HCT116 (cell line): ENCODE measurements around the gene IRF3. TPM values are rescaled to one million over a fixed set of nuclear protein-coding genes. Genes with fewer than 3 reads are reported as not detected.

Source experiments
- ATAC-seq: fragments of 200-7000 bp; cut with Tn5 transposase; 2 replicates; pipeline ENCODE4 v1.9.1; 2020; ENCODE audit warnings: mild to moderate bottlenecking, moderate library complexity
- BruUV-seq: library from RNA; stranded (reverse); fragments of 400-500 nt; replicated peaks from 2 replicates; lab custom pipeline; 2021; lab: Mats Ljungman, UMichigan
- CTCF ChIA-PET: fragments of 300-600 bp; sonication (Branson Sonifier 250); formaldehyde crosslinking; loops from one replicate; lab custom pipeline; 2021; ENCODE audit warnings: antibody characterized with exemption; lab: Charles Lee
- POLR2A ChIA-PET: fragments of 300-600, 350-600 bp; sonication (Branson Sonifier 250); formaldehyde crosslinking; loops from one replicate; lab custom pipeline; 2021; ENCODE audit warnings: antibody characterized with exemption; lab: Charles Lee
- RAD21 ChIA-PET, 2 experiments: fragments of 300-600 bp; sonication (Branson Sonifier 250); formaldehyde crosslinking; loops; one replicate each; lab custom pipeline; 2023; ENCODE audit warnings: low total read pairs in 2 of 2; ENCODE audit not compliant: uncharacterized antibody in 2 of 2, unreplicated experiment in 2 of 2, low non-redundant PET in 1 of 2; lab: Charles Lee
- DNase-seq: peaks from one replicate; pipeline ENCODE4 v3.0.0-alpha.2; 2010; ENCODE audit warnings: low read depth, low spot score
- H2AFZ ChIP-seq: fragments of 200-600 bp; shearing (Covaris generic), sonication (generic); 2 replicates; pipeline ENCODE4 v1.6.1; 2017; ENCODE audit warnings: low read depth, mixed run types, mixed read lengths, antibody characterized with exemption, low read length; ENCODE audit not compliant: poor library complexity, severe bottlenecking
- H3K27ac ChIP-seq: 2 replicates; pipeline ENCODE4 v1.5.1; 2012; ENCODE audit warnings: low read depth, low read length
- H3K27me3 ChIP-seq: fragments of 200-600 bp; sonication (generic); 2 replicates; pipeline ENCODE4 v1.6.1; 2016; ENCODE audit warnings: mixed run types, low read length, mixed read lengths; ENCODE audit not compliant: insufficient read depth
- H3K36me3 ChIP-seq, 2 experiments: fragments of 200-500 bp in 1 of 2; fragments of 200-600 bp in 1 of 2; sonication (Bioruptor generic) in 1 of 2; sonication (generic) in 1 of 2; 2 replicates each; pipeline versions ENCODE4 v1.5.1 to v1.6.1; 2014 to 2016; ENCODE audit warnings: low read length in 2 of 2, inconsistent platforms in 1 of 2, mixed read lengths in 1 of 2, mixed run types in 1 of 2; ENCODE audit not compliant: insufficient read depth in 2 of 2, control insufficient read depth in 1 of 2
- H3K4me1 ChIP-seq, 2 experiments: fragments of 200-600 bp in 1 of 2; sonication (generic) in 1 of 2; 2 replicates each; pipeline versions ENCODE4 v1.5.1 to v1.6.1; 2012 to 2017; ENCODE audit warnings: low read length in 2 of 2, inconsistent platforms in 1 of 2, mild to moderate bottlenecking in 1 of 2, mixed read lengths in 1 of 2, mixed run types in 1 of 2, moderate library complexity in 1 of 2; ENCODE audit not compliant: insufficient read depth in 2 of 2, control insufficient read depth in 1 of 2
- H3K4me2 ChIP-seq: fragments of 200-600 bp; sonication (generic); 2 replicates; pipeline ENCODE4 v1.6.1; 2017; ENCODE audit warnings: mixed run types, low read length, mixed read lengths
- H3K4me3 ChIP-seq, 2 experiments: fragments of 200-600 bp in 1 of 2; sonication (generic) in 1 of 2; replicated peaks in 1 of 2; 2 replicates each; pipeline ENCODE4 v1.5.1; 2011 to 2016; ENCODE audit warnings: low read length in 2 of 2, control low read depth in 1 of 2, low read depth in 1 of 2, mild to moderate bottlenecking in 1 of 2, mixed read lengths in 1 of 2, mixed run types in 1 of 2
- H3K79me2 ChIP-seq: fragments of 200-600 bp; sonication (generic); 2 replicates; pipeline ENCODE4 v1.6.1; 2017; ENCODE audit warnings: mild to moderate bottlenecking, mixed run types, low read length, moderate library complexity, mixed read lengths; ENCODE audit not compliant: insufficient read depth
- H3K9ac ChIP-seq: fragments of 200-600 bp; sonication (generic); 2 replicates; pipeline ENCODE4 v1.6.1; 2016; ENCODE audit warnings: low read length, mixed read lengths
- H3K9me2 ChIP-seq: fragments of 200-600 bp; sonication (generic), shearing (Covaris generic); 2 replicates; pipeline ENCODE4 v1.6.1; 2017; ENCODE audit warnings: mixed run types, mild to moderate bottlenecking, moderate library complexity; ENCODE audit not compliant: insufficient read depth
- H3K9me3 ChIP-seq, 2 experiments: fragments of 200-500 bp in 1 of 2; fragments of 200-600 bp in 1 of 2; sonication (Bioruptor generic) in 1 of 2; sonication (generic) in 1 of 2; 2 replicates each; pipeline ENCODE4 v1.6.1; 2014 to 2017; ENCODE audit warnings: low read length in 2 of 2, mixed read lengths in 2 of 2, inconsistent platforms in 1 of 2, low read depth in 1 of 2, mild to moderate bottlenecking in 1 of 2, mixed run types in 1 of 2, moderate library complexity in 1 of 2; ENCODE audit not compliant: control insufficient read depth in 1 of 2, insufficient read depth in 1 of 2
- H4K20me1 ChIP-seq: fragments of 200-600 bp; sonication (generic), shearing (Covaris generic); 2 replicates; pipeline ENCODE4 v1.6.1; 2017; ENCODE audit warnings: mixed run types, mild to moderate bottlenecking, moderate library complexity; ENCODE audit not compliant: insufficient read depth
- ATF3 ChIP-seq: IDR thresholded peaks from 2 replicates; pipeline ENCODE4 v1.6.1; 2012
- CBX3 ChIP-seq: IDR thresholded peaks from 2 replicates; pipeline ENCODE4 v1.6.1; 2012; ENCODE audit warnings: low read depth
- CEBPB ChIP-seq: IDR thresholded peaks from 2 replicates; pipeline ENCODE4 v1.6.1; 2012; ENCODE audit warnings: low read depth
- CTCF ChIP-seq, 3 experiments: fragments of 200-600 bp in 1 of 3; sonication (generic) in 1 of 3; IDR thresholded peaks in 2 of 3; conservative IDR thresholded peaks in 1 of 3; 2 replicates each; pipeline ENCODE4 v1.5.1; 2012 to 2017; ENCODE audit warnings: low read depth in 2 of 3, low read length in 2 of 3, antibody characterized with exemption in 1 of 3, borderline replicate concordance in 1 of 3, control low read depth in 1 of 3, mild to moderate bottlenecking in 1 of 3, mixed read lengths in 1 of 3, mixed run types in 1 of 3, moderate library complexity in 1 of 3; ENCODE audit not compliant: insufficient read depth in 1 of 3
- ELF1 ChIP-seq: IDR thresholded peaks from 2 replicates; pipeline ENCODE4 v1.6.1; 2012; ENCODE audit warnings: low read depth, borderline replicate concordance
- EZH2 ChIP-seq: fragments of 200-600 bp; sonication (generic); IDR thresholded peaks from 2 replicates; pipeline ENCODE4 v1.6.1; 2017; ENCODE audit warnings: antibody characterized with exemption, mixed run types
- EZH2phosphoT487 ChIP-seq: fragments of 200-600 bp; IDR thresholded peaks from 2 replicates; pipeline ENCODE4 v1.6.1; 2018; ENCODE audit warnings: antibody characterized with exemption, borderline replicate concordance
- FOSL1 ChIP-seq: IDR thresholded peaks from 2 replicates; pipeline ENCODE4 v1.6.1; 2012; ENCODE audit warnings: low read depth
- JUND ChIP-seq: IDR thresholded peaks from 2 replicates; pipeline ENCODE4 v1.6.1; 2012
- MAX ChIP-seq: IDR thresholded peaks from 2 replicates; pipeline ENCODE4 v1.6.1; 2012
- POLR2A ChIP-seq: IDR thresholded peaks from 2 replicates; pipeline ENCODE4 v1.7.0; 2011; ENCODE audit warnings: borderline replicate concordance; ENCODE audit not compliant: insufficient read depth, insufficient read length; ENCODE audit errors: extremely low read depth
- RAD21 ChIP-seq: IDR thresholded peaks from 2 replicates; pipeline ENCODE4 v1.6.1; 2012; ENCODE audit warnings: low read depth, mild to moderate bottlenecking
- REST ChIP-seq: IDR thresholded peaks from 2 replicates; pipeline ENCODE4 v1.6.1; 2012; ENCODE audit warnings: low read depth
- SP1 ChIP-seq: IDR thresholded peaks from 2 replicates; pipeline ENCODE4 v1.6.1; 2012; ENCODE audit warnings: low read depth
- TCF7L2 ChIP-seq: IDR thresholded peaks from 2 replicates; pipeline ENCODE4 v1.7.0; 2011; ENCODE audit warnings: borderline replicate concordance, inconsistent platforms; ENCODE audit not compliant: insufficient read depth, insufficient read length; ENCODE audit errors: extremely low read depth
- YY1 ChIP-seq: IDR thresholded peaks from 2 replicates; pipeline ENCODE4 v1.6.1; 2011; ENCODE audit warnings: low read length, low read depth, moderate library complexity, mild to moderate bottlenecking; ENCODE audit not compliant: insufficient replicate concordance; ENCODE audit errors: extremely low read depth
- ZBTB33 ChIP-seq: IDR thresholded peaks from 2 replicates; pipeline ENCODE4 v1.6.1; 2011; ENCODE audit warnings: mild to moderate bottlenecking, low read length, moderate library complexity; ENCODE audit not compliant: insufficient replicate concordance; ENCODE audit errors: extremely low read depth
- ZFX ChIP-seq: fragments of 450-650 bp; IDR thresholded peaks from 2 replicates; pipeline ENCODE4 v1.6.1; 2017
- ZNF274 ChIP-seq: fragments of 200-500 bp; sonication (Bioruptor generic); IDR thresholded peaks from 2 replicates; pipeline ENCODE4 v1.6.1; 2014; ENCODE audit warnings: mild to moderate bottlenecking, low read depth, low read length, inconsistent platforms
- intact Hi-C: fragments of 100-400 bp; cut with micrococcal nuclease; formaldehyde crosslinking; loops from 2 replicates; pipeline ENCODE4 v1.10.0; 2022
- total RNA-seq: library from RNA; stranded (reverse); gene quantifications from one replicate; pipeline ENCODE4 v1.2.1, GENCODE V29; 2021; ENCODE audit not compliant: unreplicated experiment

IRF3 gene
- total RNA-seq, 1 experiment from 2014 or later, result 129 TPM

GRCh38 chr19:49631610-49632192 is 34.0 kb downstream of the IRF3 start:
- ChIA-PET POLR2A (interaction anchor here (2.9 kb wide), 1 partner anchor 9 kb away, joined by 13 read pairs; the partner anchor contains the start of gene RRAS), CTCF (interaction anchor here (1.1 kb wide), 1 partner anchor 20 kb away, joined by 3 read pairs; no protein-coding TSS in a partner anchor), RAD21 (no interaction called here)
- DNase-seq (no peak), ATAC-seq (no peak)
- H3K9ac ChIP-seq, result no peak overlapping the region
- no peaks in the 10 kb centered on the region; a peak in 1 of 4 replicates for H3K36me3 ChIP-seq
- TF ChIP-seq CBX3, result no peak
- no peak for TF ChIP-seq FOSL1
- no peak for TF ChIP-seq ZNF274
- TF ChIP-seq ELF1, result no peak
- no peak for TF ChIP-seq REST
- TF ChIP-seq POLR2A, result no peak
- no peak for TF ChIP-seq ZFX
- TF ChIP-seq RAD21, result no peak
- no peak for TF ChIP-seq TCF7L2
- no peak for TF ChIP-seq JUND
- TF ChIP-seq ZBTB33, result no peak
- TF ChIP-seq SP1, result no peak
- no peak for TF ChIP-seq EZH2phosphoT487
- TF ChIP-seq ATF3, result no peak
- TF ChIP-seq YY1, result no peak
- no peak for TF ChIP-seq CEBPB
- TF ChIP-seq MAX, result no peak
- TF ChIP-seq EZH2, result no peak
- no peak for TF ChIP-seq CTCF (IDR thresholded peaks at IDR 0.05 in 2 of 3, conservative IDR thresholded peaks at IDR 0.05 in 1 of 3; ENCODE audit: borderline replicate concordance in 1 of 3, insufficient read depth in 1 of 3, low read depth in 2 of 3, low read length in 2 of 3)
- H3K79me2 ChIP-seq, result no peaks in the 10 kb centered on the region
- no peaks in the 10 kb centered on the region for H3K27me3 ChIP-seq
- no TSS peak for BruUV-seq
- H4K20me1 ChIP-seq, result no peaks in the 10 kb centered on the region
- H3K9me3 ChIP-seq, result no peaks in the 10 kb centered on the region
- H2AFZ ChIP-seq, result no peak overlapping the region
- H3K4me3 ChIP-seq, result no peak overlapping the region
- H3K27ac ChIP-seq, result no peak overlapping the region
- H3K4me2 ChIP-seq, result no peak overlapping the region
- H3K4me1 ChIP-seq, result peaks cover 3 to 12% of the 10 kb centered on the region in 2 experiments; a peak in 2 of 4 replicates
- H3K9me2 ChIP-seq, result no peaks in the 10 kb centered on the region
- intact Hi-C loops, result no loop called here
